Gastrocnemius medialis (tissue), 4 donors: ENCODE measurements around the gene RPL34. TPM values are rescaled to one million over a fixed set of nuclear protein-coding genes. Genes with fewer than 3 reads are reported as not detected.

Source experiments
- ATAC-seq, 2 donors: fragments of 150-250 bp; one replicate each; pipeline ENCODE4 v1.9.1; 2016
- DNase-seq, 2 donors: peaks; one replicate each; pipeline ENCODE4 v3.0.0-alpha.2; 2019
- H3K27ac ChIP-seq, 4 donors: fragments of 200-600 bp; sonication (generic); 1 replicate in 1 of 4; 2 replicates in 3 of 4; pipeline ENCODE4 v1.5.1; 2016 to 2018; ENCODE audit warnings: mild to moderate bottlenecking in 2 of 4, moderate library complexity in 1 of 4
- H3K27me3 ChIP-seq, 3 donors: fragments of 200-600 bp; sonication (generic) in 2 of 3; 1 replicate in 1 of 3; 2 replicates in 2 of 3; pipeline versions ENCODE4 v1.5.1 to v1.6.0; 2016 to 2019; ENCODE audit warnings: mild to moderate bottlenecking in 1 of 3, moderate library complexity in 1 of 3
- H3K36me3 ChIP-seq, 2 donors: fragments of 200-600 bp; sonication (generic) in 1 of 2; one replicate each; pipeline ENCODE4 v1.5.1; 2017 to 2018
- H3K4me1 ChIP-seq, 2 donors: fragments of 200-600 bp; sonication (generic) in 1 of 2; one replicate each; pipeline ENCODE4 v1.5.1; 2016 to 2017; ENCODE audit warnings: mild to moderate bottlenecking in 2 of 2
- H3K4me3 ChIP-seq, 4 donors: fragments of 200-600 bp; sonication (generic) in 3 of 4; 1 replicate in 1 of 4; 2 replicates in 3 of 4; pipeline ENCODE4 v1.5.1; 2016 to 2019; ENCODE audit warnings: mild to moderate bottlenecking in 2 of 4
- H3K9me3 ChIP-seq, 3 donors: fragments of 200-600 bp; sonication (generic) in 2 of 3; 1 replicate in 1 of 3; 2 replicates in 2 of 3; pipeline ENCODE4 v1.5.1; 2016 to 2019
- CTCF ChIP-seq, 5 experiments: fragments of 450-650 bp in 3 of 5; fragments of 200-600 bp in 2 of 5; sonication (generic) in 2 of 5; IDR thresholded peaks in 4 of 5; conservative IDR thresholded peaks in 1 of 5; 1 replicate in 4 of 5; 2 replicates in 1 of 5; pipeline ENCODE4 v1.5.1; 2016 to 2019; ENCODE audit warnings: antibody characterized with exemption in 5 of 5, mild to moderate bottlenecking in 3 of 5, moderate library complexity in 3 of 5
- POLR2A ChIP-seq, 2 donors: fragments of 450-650 bp; IDR thresholded peaks; one replicate each; pipeline ENCODE4 v1.6.1; 2017; ENCODE audit warnings: antibody characterized with exemption in 2 of 2, mild to moderate bottlenecking in 2 of 2, moderate library complexity in 2 of 2
- in situ Hi-C, 4 donors: fragments of 200-750 bp; cut with MboI; loops; one replicate each; pipeline versions ENCODE4 v1.15.0 to v1.8.0; 2017; ENCODE audit warnings: low sequenced_read_pairs in 4 of 4
- intact Hi-C: fragments of 100-400 bp; cut with DNase I; formaldehyde crosslinking; loops from one replicate; pipeline ENCODE4 v1.15.1; 2023; ENCODE audit warnings: low total_unique reads
- total RNA-seq, 4 donors: library from RNA; depleted of rRNA; stranded (reverse); fragments of >200 nt; gene quantifications; one replicate each; pipeline versions ENCODE4 v1.1.0 to v1.2.3, GENCODE V29; 2016

Gene RPL34
- total RNA-seq, 4 donors from 2014 or later = 419 to 608 (median 540) TPM

DNA sequence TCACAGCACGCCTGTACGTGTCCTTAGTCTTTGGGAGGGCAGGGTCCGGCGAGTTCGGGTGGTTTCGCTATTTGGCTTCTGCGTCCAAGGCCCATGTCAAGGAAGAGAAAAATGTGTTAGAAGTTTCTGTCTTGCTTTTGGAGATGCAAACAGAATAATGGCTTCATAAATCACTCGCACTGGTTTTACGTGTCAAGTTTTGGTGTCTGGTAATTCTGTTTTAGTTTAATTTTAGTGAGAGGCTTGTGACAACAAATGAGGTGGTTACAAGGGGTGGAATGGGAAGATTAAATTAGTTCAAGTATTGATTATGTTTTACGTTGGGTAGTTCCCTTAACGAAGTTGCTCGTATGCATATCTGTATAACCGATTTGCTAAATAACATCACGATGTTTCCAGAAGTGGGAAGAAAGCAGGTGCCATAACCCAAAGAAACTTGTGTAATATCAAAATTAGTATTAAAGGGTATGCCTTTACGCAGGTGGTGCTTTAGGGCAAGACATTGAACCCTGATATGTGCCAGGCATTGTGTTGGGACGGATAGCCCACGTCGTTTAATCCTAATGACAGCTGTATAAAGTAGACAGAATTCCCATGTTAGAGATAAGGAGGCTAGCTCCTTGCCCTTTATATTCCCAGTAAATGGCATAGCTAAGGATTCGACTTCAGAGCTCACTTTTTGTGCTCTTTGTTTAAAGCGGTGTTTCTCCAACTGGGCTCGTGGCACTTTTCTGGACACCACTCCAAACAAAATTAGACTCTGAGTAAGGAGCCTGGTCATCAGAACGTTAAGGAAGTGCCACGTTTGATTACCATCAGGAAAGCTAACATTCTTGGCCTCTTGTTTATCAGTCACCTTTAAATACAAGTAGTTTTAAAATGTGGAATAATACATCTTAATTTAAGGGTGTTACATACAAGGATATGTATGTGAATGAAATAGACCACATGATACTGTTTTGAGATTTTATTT, 843 bp downstream of the RPL34 start:
- Histone ChIP-seq H3K9me3 (no peaks in the 10 kb centered on the region), H3K27me3 (no peaks in the 10 kb centered on the region), H3K27ac (peak overlapping the region; percentile 78 to 87 (median 83)), H3K36me3 (peaks cover 0 to 46% of the 10 kb centered on the region in 2 donors), H3K4me3 (peak overlapping the region; percentile 75 to 87 (median 79)), H3K4me1 (peaks cover 19 to 21% of the 10 kb centered on the region in 2 donors)
- intact Hi-C loops (loop anchor here (1.0 to 10.0 kb wide), 5 partner anchors 29 to 1194 kb away; partner anchors contain the start of genes GAR1, OSTC, PAPSS1 and SGMS2), in situ Hi-C loops (loop anchor here in 1 of 4 donors (25.0 kb wide), 1 partner anchor 909 kb away; the partner anchor contains the start of gene PAPSS1)
- ATAC-seq (no peak), DNase-seq (no peak)
- no peak for TF ChIP-seq POLR2A (IDR thresholded peaks at IDR 0.05)
- TF ChIP-seq CTCF (IDR thresholded peaks at IDR 0.05 in 4 of 5, conservative IDR thresholded peaks at IDR 0.05 in 1 of 5) = no peak

DNA sequence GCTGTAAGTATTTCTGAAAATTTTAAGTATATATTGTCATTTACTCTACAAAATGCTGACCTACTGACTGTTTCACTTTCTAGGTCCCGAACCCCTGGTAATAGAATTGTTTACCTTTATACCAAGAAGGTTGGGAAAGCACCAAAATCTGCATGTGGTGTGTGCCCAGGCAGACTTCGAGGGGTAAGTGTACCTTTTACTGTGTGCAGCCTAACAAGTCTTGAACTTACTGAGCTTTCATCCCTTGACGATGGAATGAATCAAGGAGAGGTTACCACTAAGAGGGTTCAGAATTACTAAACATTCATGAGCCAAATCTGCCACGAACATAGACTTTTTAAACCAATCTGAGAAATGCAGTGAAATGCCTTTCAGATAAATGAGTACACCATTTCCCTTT, 1.6 kb downstream of the RPL34 start:
- H3K9me3 ChIP-seq = no peaks in the 10 kb centered on the region
- H3K27me3 ChIP-seq = no peaks in the 10 kb centered on the region
- ATAC-seq (no peak), DNase-seq (no peak)
- H3K4me1 ChIP-seq = peaks cover 19 to 21% of the 10 kb centered on the region in 2 donors
- intact Hi-C loops (loop anchor here (5.0 to 10.0 kb wide), 3 partner anchors 797 to 1103 kb away; partner anchors contain the start of genes PAPSS1 and SGMS2), in situ Hi-C loops (loop anchor here in 1 of 4 donors (25.0 kb wide), 1 partner anchor 910 kb away; the partner anchor contains the start of gene PAPSS1)
- H3K27ac ChIP-seq = peak overlapping the region in 2 of 4 donors; percentile 82 to 84
- H3K36me3 ChIP-seq = peaks cover 0 to 54% of the 10 kb centered on the region in 2 donors
- H3K4me3 ChIP-seq = peak overlapping the region in 1 of 4 donors; percentile 87
- no peak for TF ChIP-seq POLR2A (IDR thresholded peaks at IDR 0.05)
- TF ChIP-seq CTCF (IDR thresholded peaks at IDR 0.05 in 4 of 5, conservative IDR thresholded peaks at IDR 0.05 in 1 of 5) = no peak

- H3K36me3 ChIP-seq = peaks cover 0 to 62% of the 10 kb centered on the region in 2 donors
Measured at GRCh38 chr4:108622828-108623227, 2.5 kb downstream of the RPL34 start.

More at GRCh38 chr4:108622828-108623227, 2.5 kb downstream of the RPL34 start:
- TF ChIP-seq POLR2A (IDR thresholded peaks at IDR 0.05) = no peak
- TF ChIP-seq CTCF (IDR thresholded peaks at IDR 0.05 in 4 of 5, conservative IDR thresholded peaks at IDR 0.05 in 1 of 5) = no peak
- DNase-seq = no peak
- ATAC-seq = no peak
- in situ Hi-C loops (loop anchor here in 1 of 4 donors (25.0 kb wide), 1 partner anchor 911 kb away; the partner anchor contains the start of gene PAPSS1), intact Hi-C loops (loop anchor here (5.0 to 10.0 kb wide), 3 partner anchors 798 to 1102 kb away; partner anchors contain the start of genes PAPSS1 and SGMS2)
- H3K4me1 ChIP-seq = peaks cover 19 to 21% of the 10 kb centered on the region in 2 donors
- H3K9me3 ChIP-seq = no peaks in the 10 kb centered on the region
- no peak overlapping the region for H3K27ac ChIP-seq
- H3K4me3 ChIP-seq = no peak overlapping the region
- no peaks in the 10 kb centered on the region for H3K27me3 ChIP-seq
